A673 (cell line): ENCODE results near the gene CYP20A1.

ENCODE experiments used
- CTCF ChIP-seq: fragments of 300-800, 200-600 bp; sonication (generic); conservative IDR thresholded peaks from 2 replicates; pipeline ENCODE4 v1.5.1; 2017; ENCODE audit warnings: low read depth, mild to moderate bottlenecking, antibody characterized with exemption, low read length, moderate library complexity, mixed read lengths
- EZH2 ChIP-seq: fragments of 200-600 bp; sonication (generic); IDR thresholded peaks from 2 replicates; pipeline ENCODE4 v1.6.1; 2017; ENCODE audit warnings: borderline replicate concordance, low read depth, mild to moderate bottlenecking, mixed read lengths, antibody characterized with exemption, low read length; ENCODE audit not compliant: poor library complexity, severe bottlenecking

- TF ChIP-seq CTCF (no peak), EZH2 (no peak)
These were observed 107.8 kb downstream of the CYP20A1 start for GRCh38 chr2:203346612-203347011.
